ENCODE data around the gene INTS2.
A peak's percentile ranks its signal among the peaks of the same experiment; 100 is the strongest.
"Not testable (repeated sequence)": the region's sequence is repeated elsewhere in the genome, so short reads cannot be mapped to it uniquely, and the experiment has no call there.

INTS2 gene

DNA sequence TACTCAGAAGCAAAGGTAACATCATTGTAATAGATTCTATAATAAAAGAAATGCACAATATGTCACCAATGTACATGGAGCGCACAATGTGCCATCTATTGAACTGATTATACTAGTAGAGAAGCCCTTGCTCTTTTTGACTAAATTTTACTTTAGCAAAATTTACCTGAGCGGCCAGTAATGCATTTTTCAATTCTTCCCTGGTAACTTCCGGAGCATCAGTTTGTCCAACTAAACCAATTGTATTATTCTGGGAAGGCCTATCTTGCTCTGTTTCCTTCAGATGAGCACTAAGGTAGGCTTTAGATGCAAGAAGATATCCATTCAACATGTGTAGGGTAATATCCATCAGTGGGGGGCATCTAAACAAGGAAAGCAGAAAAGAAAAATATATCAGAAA lies 55.7 kb downstream of the INTS2 start:
- H3K36me3 ChIP-seq (ENCODE audit: control insufficient read depth, insufficient read depth, low read length): peaks cover 41% of the 10 kb centered on the region
- no peaks in the 10 kb centered on the region for H3K4me1 ChIP-seq (ENCODE audit: control insufficient read depth, insufficient read depth, low read length, poor library complexity, severe bottlenecking)
- no peaks in the 10 kb centered on the region for H3K9me3 ChIP-seq (ENCODE audit: control insufficient read depth, low read length)
- H3K27ac ChIP-seq (ENCODE audit: low read depth, low read length, severe bottlenecking): no peak overlapping the region
- WGBS, 2 experiments (ENCODE audit: insufficient coverage in 2 of 2): 93 to 100% methylated on average over 1 to 2 of the region's 3 CpGs
- no peak overlapping the region for H3K4me3 ChIP-seq (ENCODE audit: extremely low read depth, insufficient read depth, low read length, poor library complexity, severe bottlenecking)

DNA sequence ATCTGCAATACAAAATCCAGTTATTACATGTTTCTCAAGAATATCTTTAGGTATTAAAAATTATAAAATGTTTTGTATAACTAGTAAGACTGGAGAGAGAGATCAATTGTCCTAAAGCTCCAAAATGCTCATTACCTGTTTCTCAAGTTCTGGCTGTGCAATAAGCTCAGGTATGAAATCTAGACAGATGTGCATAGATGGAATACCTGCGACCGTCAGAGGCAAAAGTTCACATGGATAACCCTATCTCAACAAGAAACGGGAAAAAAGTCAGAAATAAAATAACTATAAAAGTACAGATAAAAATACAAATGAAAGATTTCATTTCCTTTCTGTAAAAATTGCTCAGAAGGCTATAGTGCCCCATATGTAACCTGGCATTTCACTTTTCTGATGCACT lies 58.6 kb downstream of the INTS2 start:
- WGBS, 2 experiments (ENCODE audit: insufficient coverage in 2 of 2): no CpG with 5 or more reads among the region's 3 CpGs
- Histone ChIP-seq H3K36me3 (ENCODE audit: control insufficient read depth, insufficient read depth, low read length) (peaks cover 41% of the 10 kb centered on the region), H3K4me1 (ENCODE audit: control insufficient read depth, insufficient read depth, low read length, poor library complexity, severe bottlenecking) (no peaks in the 10 kb centered on the region), H3K4me3 (ENCODE audit: extremely low read depth, insufficient read depth, low read length, poor library complexity, severe bottlenecking) (no peak overlapping the region), H3K9me3 (ENCODE audit: control insufficient read depth, low read length) (no peaks in the 10 kb centered on the region), H3K27ac (ENCODE audit: low read depth, low read length, severe bottlenecking) (no peak overlapping the region)

DNA sequence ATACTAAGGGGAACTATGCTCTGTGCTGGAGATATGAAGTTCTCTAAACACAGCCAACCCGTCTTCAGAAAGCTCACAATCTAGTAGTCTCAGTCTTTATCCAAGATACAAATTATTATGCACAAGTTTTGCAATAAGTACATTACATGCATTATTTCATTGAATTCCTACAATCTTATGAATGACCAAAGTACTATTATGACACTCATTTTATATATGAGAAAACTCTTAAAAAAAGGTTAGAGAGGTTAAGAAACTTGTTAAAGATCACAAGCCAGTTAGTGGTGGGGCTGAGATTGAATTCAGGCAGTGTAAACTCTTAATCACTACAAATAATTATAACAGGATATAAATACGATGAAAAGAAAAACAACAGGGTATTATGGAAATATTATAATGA lies 59.7 kb downstream of the INTS2 start:
- WGBS, 2 experiments (ENCODE audit: insufficient coverage in 2 of 2): 100% methylated on average over 1 of the region's 2 CpGs; no CpG with 5 or more reads in 1 of the 2 experiments
- Histone ChIP-seq H3K4me1 (ENCODE audit: control insufficient read depth, insufficient read depth, low read length, poor library complexity, severe bottlenecking) (no peaks in the 10 kb centered on the region), H3K27ac (ENCODE audit: low read depth, low read length, severe bottlenecking) (no peak overlapping the region), H3K4me3 (ENCODE audit: extremely low read depth, insufficient read depth, low read length, poor library complexity, severe bottlenecking) (no peak overlapping the region), H3K36me3 (ENCODE audit: control insufficient read depth, insufficient read depth, low read length) (peaks cover 41% of the 10 kb centered on the region), H3K9me3 (ENCODE audit: control insufficient read depth, low read length) (no peaks in the 10 kb centered on the region)

DNA sequence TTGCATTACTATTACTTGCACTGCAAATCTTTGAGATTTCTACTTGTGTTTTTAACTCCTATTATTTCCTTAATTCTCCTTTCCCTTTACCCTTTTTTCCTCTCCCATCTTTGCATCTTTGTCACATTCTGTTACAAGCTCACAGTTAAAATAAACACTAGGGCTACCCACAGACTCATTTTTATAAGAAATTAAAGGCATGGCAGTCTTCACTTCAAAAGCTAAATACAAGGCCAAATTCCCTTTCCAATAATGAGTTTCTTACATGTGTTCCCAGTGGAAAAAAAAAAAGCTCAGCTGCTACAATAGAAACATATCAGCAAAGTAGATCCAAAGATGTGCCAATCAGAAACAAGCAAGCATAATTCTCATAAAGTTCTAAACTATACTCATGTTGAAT lies 60.7 kb downstream of the INTS2 start:
- Histone ChIP-seq H3K36me3 (ENCODE audit: control insufficient read depth, insufficient read depth, low read length) (peaks cover 38% of the 10 kb centered on the region), H3K4me3 (ENCODE audit: extremely low read depth, insufficient read depth, low read length, poor library complexity, severe bottlenecking) (no peak overlapping the region), H3K9me3 (ENCODE audit: control insufficient read depth, low read length) (no peaks in the 10 kb centered on the region), H3K27ac (ENCODE audit: low read depth, low read length, severe bottlenecking) (no peak overlapping the region), H3K4me1 (ENCODE audit: control insufficient read depth, insufficient read depth, low read length, poor library complexity, severe bottlenecking) (no peaks in the 10 kb centered on the region)

DNA sequence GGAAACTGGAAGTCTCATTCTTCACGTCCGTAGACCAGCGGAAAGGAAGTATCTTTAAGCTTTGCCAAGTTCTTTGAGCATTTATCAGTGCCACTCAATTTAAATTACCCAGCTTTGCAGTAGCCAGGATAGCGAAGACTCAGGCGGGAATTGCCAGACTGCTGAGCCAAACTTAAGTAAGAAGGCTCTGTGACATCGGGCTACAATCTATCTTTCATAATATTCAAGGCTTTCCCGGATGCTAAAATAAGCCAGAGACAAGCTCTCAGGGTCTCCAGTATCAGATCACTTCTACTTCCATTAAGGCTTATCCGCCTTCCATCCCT lies 64.0 kb downstream of the INTS2 start:
- 2 to 3% methylated on average over 6 to 7 of the region's 8 CpGs for WGBS, 2 experiments (ENCODE audit: insufficient coverage in 2 of 2)
- H3K36me3 ChIP-seq (ENCODE audit: control insufficient read depth, insufficient read depth, low read length): peaks cover 29% of the 10 kb centered on the region
- H3K9me3 ChIP-seq (ENCODE audit: control insufficient read depth, low read length): no peaks in the 10 kb centered on the region
- peaks cover 3% of the 10 kb centered on the region for H3K4me1 ChIP-seq (ENCODE audit: control insufficient read depth, insufficient read depth, low read length, poor library complexity, severe bottlenecking)
- peak overlapping the region; percentile 89 for H3K27ac ChIP-seq (ENCODE audit: low read depth, low read length, severe bottlenecking)
- H3K4me3 ChIP-seq (ENCODE audit: extremely low read depth, insufficient read depth, low read length, poor library complexity, severe bottlenecking): peak overlapping the region; percentile 72

DNA sequence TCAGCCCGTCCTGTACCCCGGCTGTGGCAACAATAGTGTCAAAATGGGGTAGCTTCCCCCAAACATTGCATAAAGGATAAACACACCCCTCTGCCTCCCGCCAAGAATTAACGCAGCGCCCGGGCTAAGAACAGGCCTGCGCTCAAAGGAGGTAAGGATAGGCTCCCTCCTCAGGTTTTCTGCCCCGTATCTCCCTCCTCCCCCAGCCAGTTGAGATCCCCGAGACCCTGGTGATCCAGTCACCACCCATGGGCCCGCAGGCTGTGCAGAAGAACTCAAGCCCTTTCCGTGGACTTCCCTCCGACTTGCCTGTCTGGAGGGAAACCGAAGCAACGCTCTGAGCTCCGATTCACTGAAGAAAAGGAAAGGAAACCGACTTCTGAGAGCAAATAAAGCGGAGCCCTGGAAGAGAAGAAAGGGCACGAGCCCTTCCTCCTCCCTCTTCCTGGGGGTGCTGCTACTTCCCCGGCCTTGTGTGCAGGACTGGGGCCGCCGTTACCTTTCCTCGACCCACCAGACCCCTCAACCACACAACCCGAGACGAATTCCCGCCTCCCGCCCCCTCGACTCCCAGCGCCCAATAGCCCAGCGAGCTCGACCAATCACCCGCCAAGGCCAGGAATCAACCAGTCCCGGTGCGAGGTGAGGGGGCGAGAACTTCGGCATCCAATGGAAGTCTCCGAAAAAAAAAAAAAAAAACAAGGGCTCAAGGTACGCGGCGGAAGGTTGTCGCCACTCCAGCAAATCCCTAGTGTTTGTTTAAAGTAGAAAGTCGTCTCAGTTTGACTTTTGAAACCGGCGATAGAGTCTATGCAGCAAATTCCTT lies 64.6 kb downstream of the INTS2 start, which contains the start of gene BRIP1:
Gene BRIP1, minus strand, starts transcription at position 554 of the 826 bp plus-strand sequence. CDS start 1,989 bp downstream, outside the sequence.
- H3K4me1 ChIP-seq (ENCODE audit: control insufficient read depth, insufficient read depth, low read length, poor library complexity, severe bottlenecking): peaks cover 3% of the 10 kb centered on the region
- H3K4me3 ChIP-seq (ENCODE audit: extremely low read depth, insufficient read depth, low read length, poor library complexity, severe bottlenecking): peak within 1 kb of the TSS; percentile 72
- H3K36me3 ChIP-seq (ENCODE audit: control insufficient read depth, insufficient read depth, low read length): peaks cover 34% of the 10 kb centered on the region
- WGBS, 2 experiments (ENCODE audit: insufficient coverage in 2 of 2): 0 to 1% methylated on average over 27 to 31 of the region's 43 CpGs
- H3K9me3 ChIP-seq (ENCODE audit: control insufficient read depth, low read length): no peaks in the 10 kb centered on the region
- H3K27ac ChIP-seq (ENCODE audit: low read depth, low read length, severe bottlenecking): peak within 1 kb of the TSS; percentile 89

DNA sequence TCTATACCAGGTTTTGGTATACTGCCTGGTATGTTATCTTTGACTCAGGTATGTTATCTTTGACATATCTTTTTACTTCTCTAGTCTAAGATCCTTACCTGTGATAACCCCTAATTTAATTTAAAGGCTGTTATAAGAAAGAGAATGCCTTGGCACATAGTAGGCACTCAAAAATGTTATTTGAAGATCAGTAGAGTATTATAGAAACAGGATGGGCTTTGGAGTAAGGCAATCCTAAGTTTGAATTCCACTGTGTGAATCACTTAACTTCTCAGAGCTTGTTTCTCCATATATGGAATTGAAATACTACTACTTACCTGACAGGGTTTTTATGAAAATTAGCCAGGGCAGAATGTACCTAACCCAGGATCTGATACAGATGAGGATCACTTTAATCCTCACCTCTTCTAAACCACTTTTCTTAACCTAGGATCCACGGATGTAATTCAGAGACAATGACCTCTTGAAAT lies 65.6 kb downstream of the INTS2 start:
- H3K27ac ChIP-seq (ENCODE audit: low read depth, low read length, severe bottlenecking): no peak overlapping the region

DNA sequence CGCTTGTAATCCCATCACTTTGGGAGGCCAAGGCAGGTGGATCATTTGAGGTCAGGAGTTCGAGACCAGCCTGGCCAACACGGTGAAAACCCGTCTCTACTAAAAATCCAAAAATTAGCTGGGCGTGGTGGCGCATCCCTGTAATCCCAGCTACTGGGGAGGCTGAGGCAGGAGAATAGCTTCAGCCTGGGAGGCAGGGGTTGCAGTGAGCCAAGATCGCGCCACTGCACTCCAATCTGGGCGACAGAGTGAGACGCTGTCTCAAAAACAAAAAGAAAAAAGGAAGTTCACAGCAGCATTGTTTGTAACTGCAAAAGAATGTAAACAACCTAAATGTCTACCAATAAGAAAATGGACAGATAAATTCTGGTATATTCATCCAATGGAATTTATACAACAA lies 67.4 kb downstream of the INTS2 start:
- H3K36me3 ChIP-seq (ENCODE audit: control insufficient read depth, insufficient read depth, low read length): peaks cover 17% of the 10 kb centered on the region
- not testable (repeated sequence) for H3K4me1 ChIP-seq (ENCODE audit: control insufficient read depth, insufficient read depth, low read length, poor library complexity, severe bottlenecking); H3K9me3 ChIP-seq (ENCODE audit: control insufficient read depth, low read length); H3K27ac ChIP-seq (ENCODE audit: low read depth, low read length, severe bottlenecking); H3K4me3 ChIP-seq (ENCODE audit: extremely low read depth, insufficient read depth, low read length, poor library complexity, severe bottlenecking)
- 94 to 98% methylated on average over 7 to 10 of the region's 10 CpGs for WGBS, 2 experiments (ENCODE audit: insufficient coverage in 2 of 2)

More for the DNA sequence above, 65.6 kb downstream of the INTS2 start:
- no peaks in the 10 kb centered on the region for H3K9me3 ChIP-seq (ENCODE audit: control insufficient read depth, low read length)
- H3K36me3 ChIP-seq (ENCODE audit: control insufficient read depth, insufficient read depth, low read length): peaks cover 26% of the 10 kb centered on the region
- peak overlapping the region; percentile 72 for H3K4me3 ChIP-seq (ENCODE audit: extremely low read depth, insufficient read depth, low read length, poor library complexity, severe bottlenecking)
- H3K4me1 ChIP-seq (ENCODE audit: control insufficient read depth, insufficient read depth, low read length, poor library complexity, severe bottlenecking): peaks cover 3% of the 10 kb centered on the region
- no CpG with 5 or more reads among the region's 1 CpG for WGBS, 2 experiments (ENCODE audit: insufficient coverage in 2 of 2)

DNA sequence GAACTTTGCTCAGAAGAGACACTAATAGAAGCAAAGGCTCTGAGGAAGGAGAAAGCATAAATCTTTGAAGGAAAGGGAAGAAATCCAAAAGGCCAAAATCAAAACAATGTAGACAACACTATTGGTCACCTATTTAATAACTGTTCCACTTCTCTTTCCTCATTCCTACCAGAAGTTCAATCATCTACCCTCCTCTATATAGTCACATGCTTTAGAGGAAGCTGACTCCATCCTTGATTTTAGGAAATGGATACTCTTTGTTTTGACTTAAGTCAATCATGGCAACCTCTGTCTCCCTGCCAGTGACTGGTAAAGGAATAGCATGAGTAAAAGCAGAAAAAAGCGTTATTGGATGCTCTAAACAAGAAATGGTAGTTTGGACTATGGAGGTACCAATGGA lies 71.7 kb downstream of the INTS2 start:
- no peak overlapping the region for H3K27ac ChIP-seq (ENCODE audit: low read depth, low read length, severe bottlenecking)
- H3K4me3 ChIP-seq (ENCODE audit: extremely low read depth, insufficient read depth, low read length, poor library complexity, severe bottlenecking): no peak overlapping the region
- peaks cover 30% of the 10 kb centered on the region for H3K36me3 ChIP-seq (ENCODE audit: control insufficient read depth, insufficient read depth, low read length)
- H3K4me1 ChIP-seq (ENCODE audit: control insufficient read depth, insufficient read depth, low read length, poor library complexity, severe bottlenecking): no peaks in the 10 kb centered on the region
- 92 to 100% methylated on average over 1 of the region's 1 CpG for WGBS, 2 experiments (ENCODE audit: insufficient coverage in 2 of 2)
- no peaks in the 10 kb centered on the region for H3K9me3 ChIP-seq (ENCODE audit: control insufficient read depth, low read length)

DNA sequence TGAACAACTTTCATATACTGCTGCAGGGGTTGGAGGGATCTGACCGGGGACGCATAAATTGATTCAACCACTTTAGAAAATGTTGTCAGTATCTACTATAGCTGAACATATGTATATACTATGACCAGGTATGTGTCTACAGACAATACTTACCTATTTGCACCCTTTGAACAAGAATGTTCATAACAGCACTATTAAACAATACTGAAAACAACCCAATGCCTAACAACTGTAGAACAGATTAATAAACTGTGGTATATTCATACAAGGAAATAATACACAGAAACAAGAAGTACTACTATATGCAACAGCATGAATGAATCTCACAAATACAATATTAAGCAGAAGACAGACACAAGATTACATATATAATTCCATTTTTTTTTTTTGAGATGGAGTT lies 74.9 kb downstream of the INTS2 start:
- Histone ChIP-seq H3K4me3 (ENCODE audit: extremely low read depth, insufficient read depth, low read length, poor library complexity, severe bottlenecking) (no peak overlapping the region), H3K27ac (ENCODE audit: low read depth, low read length, severe bottlenecking) (no peak overlapping the region), H3K9me3 (ENCODE audit: control insufficient read depth, low read length) (no peaks in the 10 kb centered on the region), H3K36me3 (ENCODE audit: control insufficient read depth, insufficient read depth, low read length) (peaks cover 18% of the 10 kb centered on the region), H3K4me1 (ENCODE audit: control insufficient read depth, insufficient read depth, low read length, poor library complexity, severe bottlenecking) (no peaks in the 10 kb centered on the region)
- WGBS, 2 experiments (ENCODE audit: insufficient coverage in 2 of 2): no CpG with 5 or more reads among the region's 2 CpGs

DNA sequence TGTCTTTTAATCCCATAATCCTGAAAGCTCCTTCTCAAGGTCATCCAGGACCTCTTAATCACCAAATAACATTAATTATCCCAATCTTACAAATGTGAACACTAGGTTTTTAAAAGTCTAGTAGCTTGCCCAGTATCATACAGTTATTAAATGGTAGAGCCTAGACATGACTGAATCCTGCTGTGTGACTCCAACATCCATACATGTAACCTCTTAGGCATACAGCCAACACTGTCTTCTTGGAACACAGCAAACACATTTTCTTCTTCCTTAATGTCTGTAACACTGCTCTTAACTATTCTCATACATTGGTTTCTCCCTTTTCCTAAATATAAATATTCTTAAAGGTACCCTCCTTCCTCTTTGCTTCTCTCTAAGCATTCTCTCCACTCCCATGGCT lies 78.1 kb downstream of the INTS2 start:
- H3K36me3 ChIP-seq (ENCODE audit: control insufficient read depth, insufficient read depth, low read length): peaks cover 32% of the 10 kb centered on the region
- no peaks in the 10 kb centered on the region for H3K9me3 ChIP-seq (ENCODE audit: control insufficient read depth, low read length)
- H3K27ac ChIP-seq (ENCODE audit: low read depth, low read length, severe bottlenecking): no peak overlapping the region
- no peak overlapping the region for H3K4me3 ChIP-seq (ENCODE audit: extremely low read depth, insufficient read depth, low read length, poor library complexity, severe bottlenecking)
- H3K4me1 ChIP-seq (ENCODE audit: control insufficient read depth, insufficient read depth, low read length, poor library complexity, severe bottlenecking): no peaks in the 10 kb centered on the region
